Common myeloid progenitor, CD34-positive (primary cell): Measurements from ENCODE around the gene AARSD1.
"Not testable (repeated sequence)": the region's sequence is repeated elsewhere in the genome, so short reads cannot be mapped to it uniquely, and the experiment has no call there.

Source experiments
- CTCF ChIA-PET: fragments of 350-600 bp; sonication (Branson Sonifier 250); formaldehyde crosslinking; loops from one replicate; lab custom pipeline; 2021; ENCODE audit warnings: antibody characterized with exemption; lab: Charles Lee
- POLR2A ChIA-PET: fragments of 350-600 bp; sonication (Branson Sonifier 250); formaldehyde crosslinking; loops from one replicate; lab custom pipeline; 2021; ENCODE audit warnings: antibody characterized with exemption; lab: Charles Lee
- DNase-seq, 3 donors: peaks; one replicate each; pipeline versions ENCODE4 v3.0.0 to v3.0.0-alpha.2; 2013
- H3K27ac ChIP-seq, 2 experiments: 1 replicate in 1 of 2; 2 replicates in 1 of 2; pipeline ENCODE4 v1.7.0; 2013; ENCODE audit warnings: inconsistent platforms in 2 of 2, low read length in 2 of 2, mild to moderate bottlenecking in 2 of 2, low read depth in 1 of 2, moderate library complexity in 1 of 2; ENCODE audit not compliant: severe bottlenecking in 2 of 2, insufficient read depth in 1 of 2, poor library complexity in 1 of 2
- H3K27me3 ChIP-seq, 5 experiments: replicated peaks in 2 of 5; 1 replicate in 3 of 5; 2 replicates in 2 of 5; pipeline versions ENCODE4 v1.6.1 to v1.7.0; 2013; ENCODE audit warnings: low read length in 4 of 5, mild to moderate bottlenecking in 2 of 5, moderate library complexity in 2 of 5, inconsistent platforms in 1 of 5; ENCODE audit not compliant: insufficient read depth in 5 of 5, control insufficient read depth in 4 of 5
- H3K36me3 ChIP-seq, 4 experiments: 1 replicate in 2 of 4; 2 replicates in 2 of 4; pipeline versions ENCODE4 v1.6.1 to v1.7.0; 2013; ENCODE audit warnings: low read length in 3 of 4, control low read depth in 1 of 4, mild to moderate bottlenecking in 1 of 4; ENCODE audit not compliant: control insufficient read depth in 4 of 4, insufficient read depth in 4 of 4
- H3K4me1 ChIP-seq, 4 experiments: 1 replicate in 3 of 4; 2 replicates in 1 of 4; pipeline versions ENCODE4 v1.6.1 to v1.7.1; 2013; ENCODE audit warnings: low read length in 3 of 4, mild to moderate bottlenecking in 3 of 4, control low read depth in 1 of 4, inconsistent platforms in 1 of 4, moderate library complexity in 1 of 4; ENCODE audit not compliant: control insufficient read depth in 4 of 4, insufficient read depth in 4 of 4; ENCODE audit errors: control extremely low read depth in 1 of 4
- H3K4me3 ChIP-seq, 7 experiments: 1 replicate in 4 of 7; 2 replicates in 3 of 7; pipeline versions ENCODE4 v1.5.1 to v1.7.0; 2013; ENCODE audit warnings: mild to moderate bottlenecking in 7 of 7, low read length in 6 of 7, moderate library complexity in 6 of 7, inconsistent platforms in 2 of 7, low read depth in 2 of 7, control low read depth in 1 of 7; ENCODE audit not compliant: insufficient read depth in 4 of 7, control insufficient read depth in 1 of 7; ENCODE audit errors: extremely low read depth in 1 of 7
- H3K9me3 ChIP-seq, 5 experiments: 1 replicate in 4 of 5; 2 replicates in 1 of 5; pipeline versions ENCODE4 v1.6.1 to v1.7.1; 2013; ENCODE audit warnings: low read length in 4 of 5, mild to moderate bottlenecking in 2 of 5, inconsistent platforms in 1 of 5, low read depth in 1 of 5, moderate library complexity in 1 of 5; ENCODE audit not compliant: control insufficient read depth in 4 of 5, insufficient read depth in 2 of 5; ENCODE audit errors: control extremely low read depth in 1 of 5
- WGBS: methylation state at CpG from one replicate; pipeline ENCODE4 v1.1.5; 2013; ENCODE audit not compliant: insufficient coverage; 5-methylcytosine and 5-hydroxymethylcytosine counted together

The AARSD1 gene

GRCh38 chr17:42937712-42938596 is 26.3 kb downstream of the AARSD1 start:
- no peak overlapping the region for H3K27ac ChIP-seq
- peak; percentile 67 to 83 (median 81) for DNase-seq
- ChIA-PET POLR2A (interaction anchor here (1.0 to 1.5 kb wide), 2 partner anchors 90 to 105 kb away, joined by 3 to 7 read pairs; partner anchors contain the start of gene PSME3), CTCF (interaction anchor here (0.6 to 8.9 kb wide), 13 partner anchors 9 to 402 kb away, joined by 3 to 136 read pairs (median 4); partner anchors contain the start of genes AOC2 and AOC3)
- H3K36me3 ChIP-seq: no peaks in the 10 kb centered on the region
- no peaks in the 10 kb centered on the region for H3K4me1 ChIP-seq
- WGBS: 53% methylated on average over 5 of the region's 9 CpGs
- no peak overlapping the region for H3K4me3 ChIP-seq
- no peaks in the 10 kb centered on the region for H3K27me3 ChIP-seq
- no peaks in the 10 kb centered on the region for H3K9me3 ChIP-seq

GRCh38 chr17:42929497-42929844 is 34.8 kb downstream of the AARSD1 start:
- WGBS: no CpG with 5 or more reads among the region's 1 CpG
- Histone ChIP-seq H3K27me3 (no peaks in the 10 kb centered on the region), H3K4me3 (no peak overlapping the region), H3K9me3 (no peaks in the 10 kb centered on the region), H3K27ac (peak overlapping the region; percentile 82 to 94), H3K4me1 (peaks cover 6 to 26% (median 18%) of the 10 kb centered on the region in 4 experiments), H3K36me3 (no peaks in the 10 kb centered on the region)
- no peak for DNase-seq
- POLR2A ChIA-PET: interaction anchor here (0.9 to 1.2 kb wide), 2 partner anchors 88 to 96 kb away, joined by 3 to 4 read pairs; partner anchors contain the start of gene PSME3
- CTCF ChIA-PET: interaction anchor here (0.9 to 7.4 kb wide), 16 partner anchors 8 to 118 kb away, joined by 3 to 101 read pairs (median 6); partner anchors contain the start of genes AOC2, BECN1 and PSME3

GRCh38 chr17:42928714-42929496 is 35.3 kb downstream of the AARSD1 start:
- POLR2A ChIA-PET: interaction anchor here (0.9 to 1.2 kb wide), 3 partner anchors 35 to 95 kb away, joined by 3 to 5 read pairs (median 4); partner anchors contain the start of genes AARSD1 and PSME3
- 10% methylated on average over 9 of the region's 9 CpGs for WGBS
- peak overlapping the region; percentile 82 to 94 for H3K27ac ChIP-seq
- H3K4me3 ChIP-seq: peak overlapping the region in 5 of 7 experiments; percentile 0 to 56 (median 21)
- no peaks in the 10 kb centered on the region for H3K36me3 ChIP-seq
- H3K4me1 ChIP-seq: peaks cover 6 to 26% (median 18%) of the 10 kb centered on the region in 4 experiments
- no peaks in the 10 kb centered on the region for H3K9me3 ChIP-seq
- peak; percentile 94 to 98 (median 97) for DNase-seq
- CTCF ChIA-PET: interaction anchor here (0.6 to 7.4 kb wide), 21 partner anchors 8 to 117 kb away, joined by 3 to 101 read pairs (median 4); partner anchors contain the start of genes AOC2, BECN1 and PSME3
- H3K27me3 ChIP-seq: no peaks in the 10 kb centered on the region

GRCh38 chr17:42924891-42925290 is 39.4 kb downstream of the AARSD1 start:
- Histone ChIP-seq H3K27me3 (no peaks in the 10 kb centered on the region), H3K4me1 (peaks cover 6 to 35% (median 23%) of the 10 kb centered on the region in 4 experiments), H3K36me3 (no peaks in the 10 kb centered on the region), H3K9me3 (no peaks in the 10 kb centered on the region), H3K27ac (no peak overlapping the region), H3K4me3 (peak overlapping the region in 1 of 7 experiments; percentile 45)
- ChIA-PET CTCF (no interaction called here), POLR2A (no interaction called here)
- peak in 2 of 3 donors; percentile 21 to 43 for DNase-seq
- WGBS: 5% methylated on average over 4 of the region's 5 CpGs

GRCh38 chr17:42923472-42923871 is 40.8 kb downstream of the AARSD1 start:
- H3K9me3 ChIP-seq, H3K27me3 ChIP-seq, POLR2A ChIA-PET, H3K36me3 ChIP-seq, H3K4me3 ChIP-seq, DNase-seq, H3K27ac ChIP-seq: not testable (repeated sequence)
- CTCF ChIA-PET: interaction anchor here (1.2 kb wide), 1 partner anchor 15 kb away, joined by 3 read pairs; no protein-coding TSS in a partner anchor
- 100% methylated on average over 6 of the region's 7 CpGs for WGBS
- peaks cover 5 to 27% (median 16%) of the 10 kb centered on the region in 4 experiments for H3K4me1 ChIP-seq

DNA sequence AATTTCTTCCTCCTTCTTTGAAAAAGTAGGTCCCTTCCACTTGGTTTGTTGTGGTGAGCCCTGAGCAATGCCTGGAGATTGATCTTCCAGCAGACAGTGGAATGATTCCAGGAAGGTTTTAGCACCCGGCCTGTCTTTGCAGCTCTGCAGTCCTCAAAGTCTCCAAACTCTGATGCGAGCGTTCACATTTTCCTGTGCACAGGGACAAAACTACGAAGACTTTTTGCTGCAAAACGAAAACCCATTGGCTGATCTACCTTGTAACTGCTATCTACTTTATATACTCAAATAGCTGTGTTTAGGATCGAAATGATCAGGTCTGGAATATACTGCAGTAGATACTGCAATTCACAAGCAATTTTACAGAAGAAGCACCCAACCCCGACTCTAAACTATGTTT is 42.0 kb downstream of the AARSD1 start:
- no peaks in the 10 kb centered on the region for H3K27me3 ChIP-seq
- H3K4me3 ChIP-seq: no peak overlapping the region
- peaks cover 0 to 20% (median 10%) of the 10 kb centered on the region in 4 experiments for H3K4me1 ChIP-seq
- ChIA-PET CTCF (interaction anchor here (1.2 kb wide), 1 partner anchor 16 kb away, joined by 3 read pairs; no protein-coding TSS in a partner anchor), POLR2A (no interaction called here)
- H3K36me3 ChIP-seq: no peaks in the 10 kb centered on the region
- no peak overlapping the region for H3K27ac ChIP-seq
- H3K9me3 ChIP-seq: no peaks in the 10 kb centered on the region
- no peak for DNase-seq
- WGBS: 92% methylated on average over 4 of the region's 7 CpGs
